ENCODE measurements around the gene CAD.

The CAD gene

DNA sequence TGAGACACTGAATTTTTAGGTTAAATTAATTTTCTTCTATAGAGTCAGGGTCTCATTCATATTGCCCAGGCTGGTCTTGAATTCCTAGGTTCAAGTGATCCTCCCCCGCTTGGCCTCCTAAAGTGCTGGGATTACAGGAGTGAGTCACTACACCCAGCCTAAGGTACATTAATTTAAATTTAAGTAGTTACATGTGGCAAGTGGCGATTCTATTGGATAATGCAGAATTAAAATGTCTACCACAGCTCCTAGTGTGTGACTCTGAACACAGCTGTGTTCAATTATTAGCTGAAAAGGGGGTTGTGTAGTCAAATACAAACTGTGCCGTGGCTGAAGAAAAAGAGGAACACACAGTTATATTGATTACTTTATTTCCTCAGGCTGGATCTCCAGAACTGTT is 2.2 kb upstream of the CAD start:
- no peaks in the 10 kb centered on the region for H3K9me3 ChIP-seq (replicated peaks; ENCODE audit: low read length)
- no peaks in the 10 kb centered on the region for H3K27me3 ChIP-seq (ENCODE audit: control insufficient read depth, insufficient read depth, low read length)
- no peak overlapping the region for H3K9ac ChIP-seq (ENCODE audit: low read depth, low read length)
- no peak overlapping the region for H3K4me3 ChIP-seq (ENCODE audit: low read length)
- peaks cover 25% of the 10 kb centered on the region for H3K4me1 ChIP-seq (ENCODE audit: control insufficient read depth, insufficient read depth, low read length)
- no peak overlapping the region for H3K4me2 ChIP-seq (ENCODE audit: low read length)
- peaks cover 23% of the 10 kb centered on the region for H3K36me3 ChIP-seq (ENCODE audit: insufficient read depth, low read length)

DNA sequence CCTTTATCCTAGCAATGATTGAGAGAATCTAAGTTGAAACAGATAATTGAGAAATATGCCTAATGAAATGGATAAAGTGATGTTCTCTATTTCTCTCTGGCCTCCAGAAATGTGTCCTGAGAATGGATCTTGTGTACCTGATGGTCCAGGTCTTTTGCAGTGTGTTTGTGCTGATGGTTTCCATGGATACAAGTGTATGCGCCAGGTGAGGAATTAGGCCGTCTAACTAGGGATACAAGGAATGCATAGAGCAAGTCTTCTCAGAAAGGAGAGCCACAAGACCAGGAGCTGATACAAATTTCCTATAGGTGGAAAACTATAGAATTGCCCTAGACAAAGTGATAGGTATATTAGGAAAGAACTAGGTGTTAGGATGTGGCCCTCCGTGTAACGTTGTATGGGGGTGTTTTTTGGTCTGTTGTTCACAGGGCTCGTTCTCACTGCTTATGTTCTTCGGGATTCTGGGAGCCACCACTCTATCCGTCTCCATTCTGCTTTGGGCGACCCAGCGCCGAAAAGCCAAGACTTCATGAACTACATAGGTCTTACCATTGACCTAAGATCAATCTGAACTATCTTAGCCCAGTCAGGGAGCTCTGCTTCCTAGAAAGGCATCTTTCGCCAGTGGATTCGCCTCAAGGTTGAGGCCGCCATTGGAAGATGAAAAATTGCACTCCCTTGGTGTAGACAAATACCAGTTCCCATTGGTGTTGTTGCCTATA is 592 bp upstream of the CAD start:
- Histone ChIP-seq H3K4me1 (ENCODE audit: control insufficient read depth, insufficient read depth, low read length) (peaks cover 20% of the 10 kb centered on the region), H3K27me3 (ENCODE audit: control insufficient read depth, insufficient read depth, low read length) (no peaks in the 10 kb centered on the region), H3K36me3 (ENCODE audit: insufficient read depth, low read length) (peaks cover 31% of the 10 kb centered on the region), H3K4me3 (ENCODE audit: low read length) (peak overlapping the region; percentile 99), H3K9me3 (replicated peaks; ENCODE audit: low read length) (no peaks in the 10 kb centered on the region), H3K4me2 (ENCODE audit: low read length) (peak overlapping the region; percentile 99), H3K9ac (ENCODE audit: low read depth, low read length) (peak overlapping the region; percentile 94)

DNA sequence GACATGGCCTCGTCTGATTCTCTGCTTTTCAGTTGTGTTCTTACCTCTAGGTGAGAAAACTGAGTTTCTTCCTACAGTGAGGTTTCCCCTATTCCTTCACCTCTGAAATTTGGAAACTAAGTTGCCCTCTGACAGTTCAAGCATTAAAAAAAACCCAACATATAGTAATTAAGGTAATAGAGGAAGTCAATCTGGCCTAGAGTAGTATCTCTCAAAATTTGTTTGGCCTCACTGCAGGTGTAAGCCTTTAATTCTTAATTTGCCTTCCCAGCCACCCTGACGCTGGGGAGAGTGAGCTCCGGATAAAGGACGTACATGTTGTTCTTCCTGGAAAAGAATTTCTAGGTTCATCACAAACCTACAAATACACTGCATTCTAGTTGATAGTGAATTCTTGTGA is 1.4 kb downstream of the CAD start:
- Histone ChIP-seq H3K4me1 (ENCODE audit: control insufficient read depth, insufficient read depth, low read length) (peaks cover 13% of the 10 kb centered on the region), H3K27me3 (ENCODE audit: control insufficient read depth, insufficient read depth, low read length) (no peaks in the 10 kb centered on the region), H3K9me3 (replicated peaks; ENCODE audit: low read length) (no peaks in the 10 kb centered on the region), H3K4me2 (ENCODE audit: low read length) (peak overlapping the region; percentile 99), H3K9ac (ENCODE audit: low read depth, low read length) (peak overlapping the region; percentile 94), H3K36me3 (ENCODE audit: insufficient read depth, low read length) (peaks cover 47% of the 10 kb centered on the region), H3K4me3 (ENCODE audit: low read length) (peak overlapping the region; percentile 99)

DNA sequence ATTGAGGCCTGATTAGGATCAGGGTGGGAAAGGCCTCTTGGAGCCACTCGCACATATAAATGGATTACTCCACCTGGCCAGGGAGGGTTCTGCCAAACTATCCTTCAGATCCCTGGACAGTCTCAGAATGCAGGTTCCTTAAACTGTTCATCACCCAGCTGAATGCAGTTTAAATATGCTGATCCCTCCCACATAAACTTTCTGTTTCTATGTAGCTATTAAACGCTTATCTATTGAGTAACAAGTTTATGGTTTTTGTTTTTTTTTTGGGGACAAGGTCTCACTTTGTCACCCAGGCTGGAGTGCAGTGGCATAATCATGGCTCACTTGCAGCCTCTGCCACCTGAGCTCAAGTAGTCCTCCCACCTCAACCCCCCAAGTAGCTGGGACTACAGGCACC is 1.9 kb downstream of the CAD start:
- Histone ChIP-seq H3K9ac (ENCODE audit: low read depth, low read length) (no peak overlapping the region), H3K27me3 (ENCODE audit: control insufficient read depth, insufficient read depth, low read length) (no peaks in the 10 kb centered on the region), H3K4me1 (ENCODE audit: control insufficient read depth, insufficient read depth, low read length) (peaks cover 13% of the 10 kb centered on the region), H3K9me3 (replicated peaks; ENCODE audit: low read length) (no peaks in the 10 kb centered on the region), H3K36me3 (ENCODE audit: insufficient read depth, low read length) (peaks cover 51% of the 10 kb centered on the region), H3K4me3 (ENCODE audit: low read length) (no peak overlapping the region), H3K4me2 (ENCODE audit: low read length) (peak overlapping the region; percentile 99)

DNA sequence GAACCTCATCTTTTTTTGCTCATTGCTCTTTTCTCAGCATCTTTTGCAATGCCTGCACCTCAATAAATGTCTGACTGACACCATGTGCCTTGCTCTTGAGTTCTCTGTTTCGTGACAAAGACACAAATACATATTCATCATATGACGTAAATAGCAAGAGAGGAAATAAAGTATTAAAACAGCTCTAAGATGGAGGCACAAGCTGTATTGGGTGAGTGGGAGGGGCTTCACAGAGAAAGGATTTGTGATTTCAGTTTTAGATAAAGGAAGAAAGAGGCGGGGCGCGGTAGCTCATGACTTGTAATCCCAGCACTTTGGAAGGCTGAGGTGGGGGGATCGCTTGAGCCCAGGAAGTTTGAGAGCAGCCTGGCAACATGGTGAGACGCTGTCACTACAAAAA is 2.9 kb downstream of the CAD start:
- Histone ChIP-seq H3K36me3 (ENCODE audit: insufficient read depth, low read length) (peaks cover 60% of the 10 kb centered on the region), H3K4me1 (ENCODE audit: control insufficient read depth, insufficient read depth, low read length) (peaks cover 13% of the 10 kb centered on the region), H3K27me3 (ENCODE audit: control insufficient read depth, insufficient read depth, low read length) (no peaks in the 10 kb centered on the region), H3K9me3 (replicated peaks; ENCODE audit: low read length) (no peaks in the 10 kb centered on the region), H3K4me2 (ENCODE audit: low read length) (no peak overlapping the region), H3K9ac (ENCODE audit: low read depth, low read length) (no peak overlapping the region), H3K4me3 (ENCODE audit: low read length) (no peak overlapping the region)

DNA sequence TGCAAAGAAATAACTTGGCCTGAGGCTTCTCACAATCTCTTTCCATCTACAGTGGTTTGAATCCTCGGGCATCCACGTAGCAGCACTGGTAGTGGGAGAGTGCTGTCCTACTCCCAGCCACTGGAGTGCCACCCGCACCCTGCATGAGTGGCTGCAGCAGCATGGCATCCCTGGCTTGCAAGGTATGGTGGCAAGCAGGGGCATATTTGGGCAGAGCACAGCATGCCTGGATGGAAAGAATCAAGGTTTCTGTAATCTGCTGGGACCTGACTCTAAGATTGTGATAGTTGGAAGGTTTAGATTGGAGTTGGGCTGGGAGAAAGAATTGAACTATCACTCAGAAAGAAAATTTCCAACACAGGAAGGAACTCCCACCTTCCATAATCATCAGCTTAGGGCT is 4.0 kb downstream of the CAD start:
- no peak overlapping the region for H3K4me2 ChIP-seq (ENCODE audit: low read length)
- no peaks in the 10 kb centered on the region for H3K9me3 ChIP-seq (replicated peaks; ENCODE audit: low read length)
- peaks cover 13% of the 10 kb centered on the region for H3K4me1 ChIP-seq (ENCODE audit: control insufficient read depth, insufficient read depth, low read length)
- no peak overlapping the region for H3K9ac ChIP-seq (ENCODE audit: low read depth, low read length)
- H3K4me3 ChIP-seq (ENCODE audit: low read length) = no peak overlapping the region
- H3K36me3 ChIP-seq (ENCODE audit: insufficient read depth, low read length) = peaks cover 61% of the 10 kb centered on the region
- no peaks in the 10 kb centered on the region for H3K27me3 ChIP-seq (ENCODE audit: control insufficient read depth, insufficient read depth, low read length)

DNA sequence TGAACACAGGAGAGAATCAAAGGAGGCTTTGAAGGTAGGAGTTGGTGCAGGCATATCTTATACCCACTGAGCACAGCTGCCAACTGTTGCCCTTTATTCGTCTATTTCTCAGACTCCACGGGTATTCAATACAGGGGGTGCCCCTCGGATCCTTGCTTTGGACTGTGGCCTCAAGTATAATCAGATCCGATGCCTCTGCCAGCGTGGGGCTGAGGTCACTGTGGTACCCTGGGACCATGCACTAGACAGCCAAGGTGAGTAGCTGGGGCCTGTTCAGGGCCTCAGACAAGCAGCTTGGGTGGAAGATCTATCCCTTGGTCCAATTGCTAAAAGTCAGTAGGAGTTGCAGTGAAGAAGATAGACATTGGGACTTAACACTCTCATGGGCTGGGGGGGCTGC is 5.2 kb downstream of the CAD start:
- H3K4me2 ChIP-seq (ENCODE audit: low read length) = no peak overlapping the region
- peaks cover 9% of the 10 kb centered on the region for H3K4me1 ChIP-seq (ENCODE audit: control insufficient read depth, insufficient read depth, low read length)
- H3K9ac ChIP-seq (ENCODE audit: low read depth, low read length) = no peak overlapping the region
- H3K36me3 ChIP-seq (ENCODE audit: insufficient read depth, low read length) = peaks cover 73% of the 10 kb centered on the region
- no peaks in the 10 kb centered on the region for H3K9me3 ChIP-seq (replicated peaks; ENCODE audit: low read length)
- no peak overlapping the region for H3K4me3 ChIP-seq (ENCODE audit: low read length)
- no peaks in the 10 kb centered on the region for H3K27me3 ChIP-seq (ENCODE audit: control insufficient read depth, insufficient read depth, low read length)

DNA sequence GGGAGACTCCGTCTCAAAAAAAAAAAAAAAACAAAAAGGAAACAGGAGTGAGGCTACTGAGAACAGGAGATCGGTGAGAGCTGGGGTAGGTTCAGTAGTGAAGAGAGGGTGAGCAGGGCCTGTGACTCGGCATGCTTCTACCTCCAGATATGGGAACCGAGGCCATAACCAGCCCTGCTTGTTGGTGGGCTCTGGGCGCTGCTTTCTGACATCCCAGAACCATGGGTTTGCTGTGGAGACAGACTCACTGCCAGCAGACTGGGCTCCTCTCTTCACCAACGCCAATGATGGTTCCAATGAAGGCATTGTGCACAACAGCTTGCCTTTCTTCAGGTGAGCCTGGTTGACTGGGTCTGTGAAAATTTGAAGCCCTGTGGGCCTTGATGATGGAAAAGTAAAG is 6.2 kb downstream of the CAD start:
- H3K4me1 ChIP-seq (ENCODE audit: control insufficient read depth, insufficient read depth, low read length) = peaks cover 3% of the 10 kb centered on the region
- H3K36me3 ChIP-seq (ENCODE audit: insufficient read depth, low read length) = peaks cover 78% of the 10 kb centered on the region
- H3K27me3 ChIP-seq (ENCODE audit: control insufficient read depth, insufficient read depth, low read length) = no peaks in the 10 kb centered on the region
- no peak overlapping the region for H3K9ac ChIP-seq (ENCODE audit: low read depth, low read length)
- no peaks in the 10 kb centered on the region for H3K9me3 ChIP-seq (replicated peaks; ENCODE audit: low read length)
- H3K4me3 ChIP-seq (ENCODE audit: low read length) = no peak overlapping the region
- no peak overlapping the region for H3K4me2 ChIP-seq (ENCODE audit: low read length)

DNA sequence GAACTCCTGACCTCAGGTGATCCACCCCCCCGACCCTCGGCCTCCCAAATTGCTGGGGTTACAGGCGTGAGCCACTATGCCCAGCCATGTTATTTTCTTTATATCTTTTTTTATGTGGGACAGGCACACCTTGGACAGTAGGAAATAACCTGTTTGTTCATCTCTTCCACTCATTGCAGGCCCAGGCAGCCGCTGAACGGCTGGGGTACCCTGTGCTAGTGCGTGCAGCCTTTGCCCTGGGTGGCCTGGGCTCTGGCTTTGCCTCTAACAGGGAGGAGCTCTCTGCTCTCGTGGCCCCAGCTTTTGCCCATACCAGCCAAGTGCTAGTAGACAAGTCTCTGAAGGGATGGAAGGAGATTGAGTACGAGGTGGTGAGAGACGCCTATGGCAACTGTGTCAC is 8.4 kb downstream of the CAD start:
- no peaks in the 10 kb centered on the region for H3K9me3 ChIP-seq (replicated peaks; ENCODE audit: low read length)
- H3K36me3 ChIP-seq (ENCODE audit: insufficient read depth, low read length) = peaks cover 74% of the 10 kb centered on the region
- no peaks in the 10 kb centered on the region for H3K4me1 ChIP-seq (ENCODE audit: control insufficient read depth, insufficient read depth, low read length)
- no peak overlapping the region for H3K4me2 ChIP-seq (ENCODE audit: low read length)
- H3K27me3 ChIP-seq (ENCODE audit: control insufficient read depth, insufficient read depth, low read length) = no peaks in the 10 kb centered on the region
- no peak overlapping the region for H3K4me3 ChIP-seq (ENCODE audit: low read length)
- H3K9ac ChIP-seq (ENCODE audit: low read depth, low read length) = no peak overlapping the region

DNA sequence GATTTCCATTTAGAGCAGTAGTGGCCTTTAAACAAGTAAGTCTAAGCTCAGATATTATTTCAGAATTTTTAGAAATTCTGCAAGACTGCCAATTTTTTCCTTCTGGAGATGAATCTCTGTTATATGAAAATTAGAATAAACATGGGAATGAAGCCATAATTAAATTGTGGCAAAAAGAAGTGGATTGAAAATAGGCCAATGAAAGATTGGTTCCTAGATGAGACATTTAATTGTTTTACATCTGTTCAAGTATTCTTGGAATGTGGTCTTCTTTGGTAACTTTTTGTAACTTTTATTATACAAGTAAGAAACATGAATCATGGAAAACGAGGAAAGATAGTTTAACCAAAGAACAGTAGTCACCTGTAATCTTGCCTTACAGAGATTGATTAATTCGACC is 10.3 kb downstream of the CAD start:
- no peak overlapping the region for H3K4me2 ChIP-seq (ENCODE audit: low read length)
- peaks cover 77% of the 10 kb centered on the region for H3K36me3 ChIP-seq (ENCODE audit: insufficient read depth, low read length)
- no peaks in the 10 kb centered on the region for H3K4me1 ChIP-seq (ENCODE audit: control insufficient read depth, insufficient read depth, low read length)
- H3K27me3 ChIP-seq (ENCODE audit: control insufficient read depth, insufficient read depth, low read length) = no peaks in the 10 kb centered on the region
- no peak overlapping the region for H3K9ac ChIP-seq (ENCODE audit: low read depth, low read length)
- H3K9me3 ChIP-seq (replicated peaks; ENCODE audit: low read length) = no peaks in the 10 kb centered on the region
- H3K4me3 ChIP-seq (ENCODE audit: low read length) = no peak overlapping the region

DNA sequence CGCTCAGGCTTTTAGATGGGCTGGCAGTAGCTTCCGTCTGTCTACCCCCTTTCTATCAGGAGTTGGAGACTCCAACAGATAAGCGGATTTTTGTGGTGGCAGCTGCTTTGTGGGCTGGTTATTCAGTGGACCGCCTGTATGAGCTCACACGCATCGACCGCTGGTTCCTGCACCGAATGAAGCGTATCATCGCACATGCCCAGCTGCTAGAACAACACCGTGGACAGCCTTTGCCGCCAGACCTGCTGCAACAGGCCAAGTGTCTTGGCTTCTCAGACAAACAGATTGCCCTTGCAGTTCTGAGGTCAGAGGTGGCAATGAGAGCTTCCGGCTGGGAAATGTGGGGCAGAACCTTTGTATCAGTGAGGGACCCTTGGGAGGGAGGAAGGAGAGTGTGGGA is 14.8 kb downstream of the CAD start:
- Histone ChIP-seq H3K27me3 (ENCODE audit: control insufficient read depth, insufficient read depth, low read length) (no peaks in the 10 kb centered on the region), H3K9ac (ENCODE audit: low read depth, low read length) (no peak overlapping the region), H3K4me2 (ENCODE audit: low read length) (no peak overlapping the region), H3K36me3 (ENCODE audit: insufficient read depth, low read length) (peaks cover 82% of the 10 kb centered on the region), H3K4me1 (ENCODE audit: control insufficient read depth, insufficient read depth, low read length) (no peaks in the 10 kb centered on the region), H3K4me3 (ENCODE audit: low read length) (no peak overlapping the region), H3K9me3 (replicated peaks; ENCODE audit: low read length) (no peaks in the 10 kb centered on the region)

DNA sequence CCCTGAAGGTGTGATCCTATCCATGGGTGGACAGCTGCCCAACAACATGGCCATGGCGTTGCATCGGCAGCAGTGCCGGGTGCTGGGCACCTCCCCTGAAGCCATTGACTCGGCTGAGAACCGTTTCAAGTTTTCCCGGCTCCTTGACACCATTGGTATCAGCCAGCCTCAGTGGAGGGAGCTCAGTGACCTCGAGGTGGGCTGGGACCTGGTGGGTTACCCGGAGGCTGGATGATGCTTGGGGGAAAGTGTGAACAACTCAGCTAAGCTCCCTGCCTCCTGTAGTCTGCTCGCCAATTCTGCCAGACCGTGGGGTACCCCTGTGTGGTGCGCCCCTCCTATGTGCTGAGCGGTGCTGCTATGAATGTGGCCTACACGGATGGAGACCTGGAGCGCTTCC is 16.2 kb downstream of the CAD start:
- Histone ChIP-seq H3K9ac (ENCODE audit: low read depth, low read length) (no peak overlapping the region), H3K27me3 (ENCODE audit: control insufficient read depth, insufficient read depth, low read length) (no peaks in the 10 kb centered on the region), H3K9me3 (replicated peaks; ENCODE audit: low read length) (no peaks in the 10 kb centered on the region), H3K4me3 (ENCODE audit: low read length) (no peak overlapping the region), H3K4me2 (ENCODE audit: low read length) (no peak overlapping the region), H3K36me3 (ENCODE audit: insufficient read depth, low read length) (peaks cover 81% of the 10 kb centered on the region), H3K4me1 (ENCODE audit: control insufficient read depth, insufficient read depth, low read length) (no peaks in the 10 kb centered on the region)
